Bronchial epithelial cell (primary cell): ENCODE results near the gene GNG13. TPM values are rescaled to one million over a fixed set of nuclear protein-coding genes. Genes with fewer than 3 reads are reported as not detected.

ENCODE experiments used
- DNase-seq: peaks from one replicate; pipeline ENCODE4 v3.0.0-alpha.2; 2010; ENCODE audit warnings: low read depth
- FAIRE-seq: peaks from 2 replicates; lab custom pipeline; 2011; peaks lifted over from hg19 to GRCh38; lab: Jason Lieb, UNC
- H3K27me3 ChIP-seq: 2 replicates; pipeline ENCODE4 v1.5.1; 2011; ENCODE audit warnings: low read length; ENCODE audit not compliant: control insufficient read depth, insufficient read depth
- H3K36me3 ChIP-seq: 2 replicates; pipeline ENCODE4 v1.5.1; 2011; ENCODE audit warnings: low read length; ENCODE audit not compliant: control insufficient read depth, insufficient read depth
- H3K4me3 ChIP-seq: 2 replicates; pipeline ENCODE4 v1.5.1; 2011; ENCODE audit warnings: mild to moderate bottlenecking, low read depth, low read length, control low read depth
- CTCF ChIP-seq: IDR thresholded peaks from 2 replicates; pipeline ENCODE4 v1.5.1; 2011; ENCODE audit warnings: mild to moderate bottlenecking, moderate library complexity, low read length, control low read depth, inconsistent platforms; ENCODE audit not compliant: insufficient read depth, severe bottlenecking
- total RNA-seq: library from RNA; depleted of rRNA; stranded (reverse); fragments of >200 nt; gene quantifications from 2 replicates; pipeline ENCODE4 v1.2.1, GENCODE V29; 2014

Gene GNG13
- total RNA-seq, 1 donor from 2014 or later: not detected

- Histone ChIP-seq H3K4me3 (no peak overlapping the region), H3K36me3 (peaks cover 6% of the 10 kb centered on the region), H3K27me3 (peaks cover 4% of the 10 kb centered on the region)
- no peak for TF ChIP-seq CTCF
- no peak for DNase-seq
- FAIRE-seq: no peak
Observed at GRCh38 chr16:782258-782657, 18.3 kb downstream of the GNG13 start.

GRCh38 chr16:781346-782010, 19.1 kb downstream of the GNG13 start:
- Histone ChIP-seq H3K4me3 (no peak overlapping the region), H3K27me3 (peaks cover 4% of the 10 kb centered on the region), H3K36me3 (peaks cover 3% of the 10 kb centered on the region)
- no peak for FAIRE-seq
- no peak for TF ChIP-seq CTCF
- DNase-seq: no peak

- peak; percentile 92 for FAIRE-seq
- DNase-seq: no peak
- Histone ChIP-seq H3K27me3 (peaks cover 4% of the 10 kb centered on the region), H3K36me3 (no peaks in the 10 kb centered on the region), H3K4me3 (no peak overlapping the region)
- TF ChIP-seq CTCF: no peak
Observed at GRCh38 chr16:780296-780695, 20.2 kb downstream of the GNG13 start.

- no peak for FAIRE-seq
Observed at GRCh38 chr16:779561-779960, 21.0 kb downstream of the GNG13 start.

GRCh38 chr16:778909-779527, 21.5 kb downstream of the GNG13 start:
- FAIRE-seq (no peak), DNase-seq (no peak)
- no peak for TF ChIP-seq CTCF
- Histone ChIP-seq H3K27me3 (peaks cover 4% of the 10 kb centered on the region), H3K36me3 (no peaks in the 10 kb centered on the region), H3K4me3 (no peak overlapping the region)

More at GRCh38 chr16:779561-779960, 21.0 kb downstream of the GNG13 start:
- Histone ChIP-seq H3K36me3 (no peaks in the 10 kb centered on the region), H3K4me3 (no peak overlapping the region), H3K27me3 (peaks cover 4% of the 10 kb centered on the region)
- TF ChIP-seq CTCF: no peak
- DNase-seq: no peak
